ENCODE results near the gene PRKCA. TPM values are rescaled to one million over a fixed set of nuclear protein-coding genes. Genes with fewer than 3 reads are reported as not detected.

The PRKCA gene
- polyA plus RNA-seq, 1 experiment, result 66.8 TPM

DNA sequence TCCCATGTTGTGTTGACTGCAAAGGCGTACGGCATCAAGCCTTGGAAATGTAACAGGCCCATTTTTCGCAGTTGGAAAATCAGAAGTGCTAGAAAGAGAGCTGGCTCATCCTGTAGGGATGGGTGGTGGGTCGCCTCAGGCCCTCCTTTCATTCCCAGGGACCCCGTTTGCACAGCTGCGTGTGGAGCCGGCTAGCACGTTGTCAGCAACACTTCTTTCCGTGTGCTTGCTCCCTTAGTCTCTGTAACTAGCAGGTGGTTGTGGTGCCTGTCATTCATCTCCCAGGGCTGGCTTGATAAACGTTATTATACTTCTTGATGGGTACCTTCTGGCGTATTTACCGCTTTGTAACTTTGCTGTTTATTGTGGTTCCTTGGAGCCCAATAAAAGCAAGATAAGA, 293.5 kb downstream of the PRKCA start:
- DNase-seq (ENCODE audit: low read depth, low spot score), result no peak
- ChIA-PET CTCF (no interaction called here), POLR2A (interaction anchor here (0.7 kb wide), 1 partner anchor 393 kb away, joined by 7 read pairs; no protein-coding TSS in a partner anchor)
- Histone ChIP-seq H3K9me3 (ENCODE audit: control insufficient read depth, insufficient read depth, low read length) (no peaks in the 10 kb centered on the region; the same call in 1 of the 2 replicates), H3K27ac (ENCODE audit: low read depth, low read length) (no peak overlapping the region), H3K4me3 (ENCODE audit: low read depth, low read length) (no peak overlapping the region), H3K27me3 (ENCODE audit: control insufficient read depth, insufficient read depth, low read length) (no peaks in the 10 kb centered on the region)
- no peak for TF ChIP-seq CTCF (IDR thresholded peaks at IDR 0.05; ENCODE audit: low read depth, low read length)

- TF ChIP-seq CTCF (IDR thresholded peaks at IDR 0.05; ENCODE audit: low read depth, low read length), result no peak
- ChIA-PET POLR2A (no interaction called here), CTCF (interaction anchor here (1.1 kb wide), 1 partner anchor 13 kb away, joined by 4 read pairs; no protein-coding TSS in a partner anchor)
- H3K27ac ChIP-seq (ENCODE audit: low read depth, low read length), result peak overlapping the region; percentile 61
- DNase-seq (ENCODE audit: low read depth, low spot score), result no peak
- no peaks in the 10 kb centered on the region for H3K27me3 ChIP-seq (ENCODE audit: control insufficient read depth, insufficient read depth, low read length)
- H3K4me3 ChIP-seq (ENCODE audit: low read depth, low read length), result no peak overlapping the region
- no peaks in the 10 kb centered on the region for H3K9me3 ChIP-seq (ENCODE audit: control insufficient read depth, insufficient read depth, low read length)
Observed at GRCh38 chr17:66602659-66603384, 300.4 kb downstream of the PRKCA start.

- CTCF ChIA-PET, result interaction anchor here (1.7 kb wide), 1 partner anchor 37 kb away, joined by 4 read pairs; no protein-coding TSS in a partner anchor
- no peak overlapping the region for H3K27ac ChIP-seq (ENCODE audit: low read depth, low read length)
- TF ChIP-seq CTCF (IDR thresholded peaks at IDR 0.05; ENCODE audit: low read depth, low read length), result no peak
- DNase-seq (ENCODE audit: low read depth, low spot score), result no peak
- no peaks in the 10 kb centered on the region for H3K27me3 ChIP-seq (ENCODE audit: control insufficient read depth, insufficient read depth, low read length)
- no peak overlapping the region for H3K4me3 ChIP-seq (ENCODE audit: low read depth, low read length)
- POLR2A ChIA-PET, result no interaction called here
- no peaks in the 10 kb centered on the region for H3K9me3 ChIP-seq (ENCODE audit: control insufficient read depth, insufficient read depth, low read length)
Observed at GRCh38 chr17:66604376-66604775, 302.0 kb downstream of the PRKCA start.

DNA sequence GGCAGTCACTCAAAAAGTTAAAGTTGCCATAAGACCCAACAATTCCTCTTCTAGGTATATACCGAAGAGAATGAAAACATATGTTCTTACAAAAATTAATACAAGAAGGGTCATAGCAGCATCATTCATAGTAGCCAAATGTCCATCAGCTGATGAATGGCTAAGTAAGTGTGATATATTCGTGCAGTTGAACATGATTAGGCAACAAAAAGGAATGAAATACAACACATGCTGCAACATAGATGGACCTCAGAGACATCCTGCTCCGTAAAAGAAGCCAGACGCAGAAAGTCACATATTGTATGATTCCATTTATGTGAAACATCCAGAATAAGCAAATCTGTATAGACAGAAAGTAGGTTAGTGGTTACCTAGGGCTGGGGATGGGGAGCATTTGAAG, 303.1 kb downstream of the PRKCA start:
- ChIA-PET POLR2A (interaction anchor here (0.6 kb wide), 1 partner anchor 38 kb away, joined by 3 read pairs; no protein-coding TSS in a partner anchor), CTCF (interaction anchor here (1.7 kb wide), 1 partner anchor 38 kb away, joined by 4 read pairs; no protein-coding TSS in a partner anchor)
- H3K9me3 ChIP-seq (ENCODE audit: control insufficient read depth, insufficient read depth, low read length), result peaks cover 2% of the 10 kb centered on the region; the same call in 1 of the 2 replicates
- DNase-seq (ENCODE audit: low read depth, low spot score), result no peak
- no peak for TF ChIP-seq CTCF (IDR thresholded peaks at IDR 0.05; ENCODE audit: low read depth, low read length)
- H3K4me3 ChIP-seq (ENCODE audit: low read depth, low read length), result no peak overlapping the region
- no peaks in the 10 kb centered on the region for H3K27me3 ChIP-seq (ENCODE audit: control insufficient read depth, insufficient read depth, low read length)
- no peak overlapping the region for H3K27ac ChIP-seq (ENCODE audit: low read depth, low read length)

- no peak for TF ChIP-seq CTCF (IDR thresholded peaks at IDR 0.05; ENCODE audit: low read depth, low read length)
- H3K9me3 ChIP-seq (ENCODE audit: control insufficient read depth, insufficient read depth, low read length), result peaks cover 4% of the 10 kb centered on the region; the same call in 1 of the 2 replicates
- no peaks in the 10 kb centered on the region for H3K27me3 ChIP-seq (ENCODE audit: control insufficient read depth, insufficient read depth, low read length)
- H3K4me3 ChIP-seq (ENCODE audit: low read depth, low read length), result no peak overlapping the region
- ChIA-PET CTCF (no interaction called here), POLR2A (no interaction called here)
- DNase-seq (ENCODE audit: low read depth, low spot score), result no peak
- H3K27ac ChIP-seq (ENCODE audit: low read depth, low read length), result no peak overlapping the region
Observed at GRCh38 chr17:66610361-66611133, 308.1 kb downstream of the PRKCA start.
